ENCODE measurements around the gene PPP6R2.

GRCh38 chr22:50376085-50376651 is 33.0 kb downstream of the PPP6R2 start:
- TF ChIP-seq POLR2A (IDR thresholded peaks at IDR 0.05; ENCODE audit: low read length) (no peak), SMC3 (IDR thresholded peaks at IDR 0.05) (no peak), CBX8 (IDR thresholded peaks at IDR 0.05) (no peak), RNF2 (IDR thresholded peaks at IDR 0.05; ENCODE audit: borderline replicate concordance, low read depth) (no peak), CTCF (IDR thresholded peaks at IDR 0.05) (no peak)

Data from A549 (cell line).